ENCODE measurements around the gene SOX8.
"Not testable (repeated sequence)": the region's sequence is repeated elsewhere in the genome, so short reads cannot be mapped to it uniquely, and the experiment has no call there.

SOX8 gene

DNA sequence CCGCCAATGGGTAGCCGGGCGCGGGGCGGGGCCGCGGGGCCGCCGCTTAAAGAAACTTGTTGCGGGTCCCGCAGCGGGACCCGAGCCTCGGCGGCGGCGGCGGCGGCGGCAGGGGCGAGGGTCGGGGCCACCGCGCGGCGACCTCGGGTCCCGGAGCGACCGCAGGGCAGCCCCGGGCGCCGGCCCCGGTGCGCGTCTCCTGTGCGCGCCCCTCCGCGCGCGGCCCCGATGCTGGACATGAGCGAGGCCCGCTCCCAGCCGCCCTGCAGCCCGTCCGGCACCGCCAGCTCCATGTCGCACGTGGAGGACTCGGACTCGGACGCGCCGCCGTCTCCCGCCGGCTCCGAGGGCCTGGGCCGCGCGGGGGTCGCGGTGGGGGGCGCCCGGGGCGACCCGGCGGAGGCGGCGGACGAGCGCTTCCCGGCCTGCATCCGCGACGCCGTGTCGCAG is at the start of gene SOX8:
Gene SOX8 (plus strand): TSS at position 76 of the 450 bp plus-strand sequence. CDS start 153 bp downstream, at position 229.
- no peak for DNase-seq (ENCODE audit: low spot score)

DNA sequence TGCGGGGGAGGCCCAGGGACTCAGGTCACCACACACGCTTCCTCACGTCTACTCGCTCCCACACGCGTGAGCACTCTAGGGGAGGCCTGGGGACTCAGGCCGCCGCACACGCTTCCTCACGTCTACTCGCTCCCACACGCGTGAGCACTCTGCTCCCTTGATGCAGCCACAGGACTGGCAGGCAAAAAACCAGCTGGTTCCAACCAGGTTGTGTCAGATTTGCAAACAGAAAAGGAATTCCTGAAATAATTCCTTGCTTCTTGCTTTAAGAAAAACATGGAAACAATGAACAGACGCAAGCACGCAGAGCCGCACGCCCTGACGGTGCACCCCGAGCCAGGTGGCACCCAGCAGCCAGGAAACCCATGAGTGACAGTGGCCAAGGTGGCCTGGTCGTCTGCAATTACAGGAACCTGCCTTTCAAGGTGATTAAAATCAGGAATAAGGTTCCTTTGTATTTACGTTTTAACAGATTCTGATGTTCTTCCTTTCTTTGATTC is 48.7 kb upstream of the SOX8 start:
- DNase-seq (ENCODE audit: low spot score), result no peak

DNA sequence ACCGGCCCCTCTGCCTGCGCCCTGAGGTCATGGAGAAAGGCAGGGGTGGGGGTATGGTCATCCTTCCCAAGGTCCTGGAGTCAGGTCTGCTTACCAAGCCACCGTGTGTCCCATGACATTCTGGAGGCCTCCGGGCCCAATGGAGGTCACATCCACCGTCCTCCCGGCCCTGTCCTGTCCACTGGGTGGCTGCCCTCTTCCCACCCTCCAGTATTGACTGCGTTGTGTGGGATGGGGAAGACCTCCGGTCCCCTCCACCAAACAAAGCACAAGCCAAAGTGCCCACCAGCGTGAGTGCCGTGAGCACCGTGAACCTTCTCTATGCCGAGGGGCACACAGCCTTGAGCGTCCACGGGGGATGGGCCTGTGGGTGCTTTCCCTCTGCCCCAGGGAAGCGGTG is 48.0 kb upstream of the SOX8 start:
- no peak for DNase-seq (ENCODE audit: low spot score)

DNA sequence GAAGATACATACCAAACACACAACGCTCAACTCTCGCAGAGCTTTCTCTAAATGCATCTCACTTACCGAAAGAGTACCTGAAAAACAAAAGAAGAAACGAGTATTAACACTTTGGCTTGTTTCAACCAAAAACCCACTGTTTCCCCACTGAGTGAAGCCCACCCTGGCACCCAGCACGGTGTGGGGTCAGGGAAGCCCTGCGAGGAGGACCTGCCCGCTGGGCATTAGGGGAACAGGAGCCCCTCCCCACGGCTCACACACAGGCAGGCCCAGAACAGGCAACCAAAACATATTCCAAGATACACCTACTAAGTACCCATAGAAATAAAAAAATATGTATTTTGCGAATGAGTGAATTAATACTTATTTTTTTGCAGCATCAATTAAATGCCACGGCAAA is 47.4 kb upstream of the SOX8 start:
- no peak for DNase-seq (ENCODE audit: low spot score)

DNA sequence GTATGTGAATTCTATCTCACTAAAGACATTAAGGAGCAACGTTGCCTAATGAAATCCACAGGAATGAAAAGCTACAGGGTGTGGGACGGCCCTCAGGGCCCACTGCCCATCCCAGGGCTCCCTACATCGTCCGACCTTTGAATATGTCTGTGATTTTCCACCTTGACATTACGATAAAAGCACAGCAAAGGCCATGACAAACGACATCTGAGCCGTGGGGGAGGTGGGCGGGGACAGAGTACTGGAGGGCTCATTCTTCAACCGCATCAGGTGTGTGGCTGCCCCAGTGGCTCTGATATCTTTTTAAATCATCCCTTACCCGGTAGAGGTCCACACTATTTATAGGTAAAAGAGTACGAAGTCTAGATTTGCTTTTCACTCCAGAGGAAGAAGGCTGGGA is 45.9 kb upstream of the SOX8 start:
- no peak for DNase-seq (ENCODE audit: low spot score)

DNA sequence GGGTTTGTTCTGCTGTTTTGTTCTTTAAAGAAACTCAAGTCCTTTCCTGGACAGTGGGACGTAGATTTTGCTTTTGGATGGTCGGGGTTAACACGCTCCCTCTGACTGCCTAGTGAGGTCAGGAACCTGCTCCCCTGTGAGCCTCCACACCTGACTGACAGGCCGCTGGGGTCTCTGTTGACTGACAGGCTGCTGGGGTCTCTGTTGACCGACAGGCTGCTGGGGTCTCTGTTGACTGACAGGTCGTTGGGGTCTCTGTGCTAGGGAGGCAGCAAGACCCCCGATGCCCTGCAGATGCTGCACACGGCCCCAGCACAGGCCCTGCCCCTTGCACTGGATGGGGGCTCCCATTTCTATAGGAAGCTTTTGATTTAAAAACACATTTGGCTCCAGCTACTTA is 44.3 kb upstream of the SOX8 start:
- DNase-seq (ENCODE audit: low spot score), result no peak

DNA sequence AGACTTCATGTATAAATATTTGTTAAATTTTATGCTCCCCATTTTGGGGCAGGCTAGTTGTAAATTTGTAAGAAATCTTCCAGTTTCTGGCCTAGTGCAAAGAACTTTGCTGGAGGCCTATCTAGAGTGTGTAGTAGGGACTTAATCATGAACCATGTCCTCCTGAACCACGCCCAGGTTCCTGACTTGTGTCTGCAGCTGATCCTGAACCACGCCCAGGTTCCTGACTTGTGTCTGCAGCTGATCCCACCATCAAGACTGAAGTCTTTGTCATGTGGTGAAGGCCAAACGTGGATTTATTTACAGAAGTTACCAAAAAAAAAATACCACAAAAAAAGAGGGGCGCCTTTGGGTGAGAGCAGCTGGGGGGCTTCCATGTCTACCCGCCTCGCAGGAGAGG is 43.8 kb upstream of the SOX8 start:
- no peak for DNase-seq (ENCODE audit: low spot score)

DNA sequence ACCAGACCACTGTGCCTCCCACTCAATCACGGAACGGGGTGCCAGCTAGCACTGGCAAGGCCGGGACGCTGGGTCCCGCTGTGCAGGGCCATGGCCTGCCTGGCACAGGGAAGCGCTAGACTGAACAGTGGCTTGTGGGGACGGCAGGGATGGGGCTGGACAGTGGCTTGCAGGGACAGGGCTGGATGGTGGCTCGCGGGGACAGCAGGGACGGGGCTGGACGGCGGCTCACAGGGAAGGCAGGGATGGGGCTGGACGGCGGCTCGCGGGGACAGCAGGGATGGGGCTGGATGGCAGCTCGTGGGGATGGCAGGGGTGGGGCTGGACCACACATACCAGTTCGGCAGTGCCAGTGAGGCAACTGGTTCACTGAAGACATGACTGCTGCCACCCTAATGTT is 43.4 kb upstream of the SOX8 start:
- DNase-seq (ENCODE audit: low spot score), result no peak

DNA sequence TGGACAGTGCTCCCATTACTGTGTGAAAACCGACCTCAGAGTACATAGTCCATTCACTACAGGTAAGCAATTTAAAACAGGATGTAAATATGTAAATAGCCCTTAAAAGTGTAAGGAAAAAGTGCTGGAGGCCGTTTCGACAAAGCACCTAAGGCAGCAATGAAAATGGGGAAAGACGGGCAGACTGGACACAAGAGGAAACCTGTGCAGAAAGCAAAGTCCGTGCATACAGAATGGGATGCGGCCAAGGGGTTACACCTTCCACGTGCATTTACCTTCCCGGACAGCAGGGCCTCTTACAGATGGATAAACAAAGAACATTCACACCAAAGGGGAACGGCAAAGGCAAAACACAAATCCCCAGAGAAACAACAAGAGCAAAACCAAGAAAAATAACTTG is 42.8 kb upstream of the SOX8 start:
- no peak for DNase-seq (ENCODE audit: low spot score)

DNA sequence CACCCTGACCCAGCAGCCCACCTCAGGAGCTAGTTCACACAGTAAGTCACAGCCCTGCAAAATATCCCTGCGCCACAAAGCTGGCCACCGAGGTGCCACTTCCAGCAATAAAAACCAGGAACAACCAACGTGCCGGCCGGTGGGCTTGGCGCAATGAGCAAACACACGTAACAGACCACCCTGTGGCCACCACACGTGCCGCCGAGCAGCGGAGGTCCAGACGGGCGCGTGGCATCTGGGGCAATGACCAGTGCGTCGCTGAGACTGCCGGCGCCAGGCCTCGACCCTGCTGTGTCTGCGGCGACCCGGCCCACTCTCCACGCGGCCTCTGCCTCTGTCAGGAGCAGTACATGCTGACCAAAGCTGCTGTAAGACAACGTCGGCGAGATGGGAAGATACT is 42.3 kb upstream of the SOX8 start:
- no peak for DNase-seq (ENCODE audit: low spot score)

DNA sequence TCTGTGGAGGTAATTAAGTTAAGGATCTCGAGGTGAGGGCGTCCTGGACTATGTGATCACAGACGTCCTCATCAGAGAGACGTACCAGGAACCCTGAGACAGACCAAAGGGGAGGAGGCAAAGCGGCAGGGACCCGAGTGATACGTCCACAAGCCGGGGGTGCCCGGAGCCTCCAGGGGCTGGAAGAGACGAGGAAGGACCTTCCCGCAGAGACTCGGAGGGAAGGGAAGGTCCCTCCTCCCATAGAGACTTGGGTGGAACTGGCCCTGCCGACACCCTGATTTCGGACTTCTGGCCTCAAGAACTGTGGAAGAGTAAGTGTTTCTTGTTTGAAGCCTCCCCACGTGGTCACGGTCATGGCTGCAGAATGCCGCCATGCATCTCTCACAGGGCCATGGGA is 41.6 kb upstream of the SOX8 start:
- DNase-seq (ENCODE audit: low spot score), result no peak

DNA sequence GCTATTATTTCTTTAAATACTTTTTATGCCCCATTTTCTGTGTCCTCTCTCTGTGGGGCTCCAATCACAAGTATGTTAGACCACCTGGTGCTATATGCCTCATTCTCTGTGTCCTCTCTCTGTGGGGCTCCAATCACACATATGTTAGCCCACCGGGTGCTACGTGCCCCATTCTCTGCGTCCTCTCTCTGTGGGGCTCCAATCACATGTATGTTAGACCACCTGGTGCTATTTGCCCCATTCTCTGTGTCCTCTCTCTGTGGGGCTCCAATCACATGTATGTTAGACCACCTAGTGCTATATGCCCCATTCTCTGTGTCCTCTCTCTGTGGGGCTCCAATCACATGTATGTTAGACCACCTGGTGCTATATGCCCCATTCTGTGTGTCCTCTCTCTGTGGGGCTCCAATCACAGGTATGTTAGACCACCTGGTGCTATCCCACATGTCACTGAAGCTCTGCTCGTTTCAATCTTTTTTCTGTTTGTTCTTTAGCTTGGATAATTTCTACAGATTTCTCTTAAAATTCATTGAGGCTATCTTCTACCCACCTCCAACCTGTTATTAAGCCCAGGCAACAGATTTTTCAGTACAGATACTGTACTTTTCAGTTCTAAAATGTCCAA is 39.0 kb upstream of the SOX8 start:
- DNase-seq (ENCODE audit: low spot score), result no peak

DNA sequence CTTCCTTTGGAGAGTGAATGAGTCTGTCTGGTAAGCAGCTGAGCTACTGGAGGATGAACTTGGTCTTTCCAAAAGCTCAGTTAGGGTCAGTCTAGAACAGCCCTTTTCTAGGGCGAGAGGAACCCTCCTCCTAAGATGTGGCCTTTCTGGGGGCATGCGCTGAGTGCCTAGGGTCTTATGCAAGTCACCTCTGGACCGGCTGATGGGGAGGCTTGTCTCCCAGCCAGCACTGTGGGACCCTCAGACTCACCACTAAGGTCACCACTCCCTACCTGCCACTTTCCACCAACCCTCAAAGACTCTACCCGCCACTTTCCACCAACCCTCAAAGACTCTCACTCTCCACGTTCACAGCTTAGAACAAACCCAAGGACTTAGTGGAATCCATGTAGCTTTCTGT is 37.6 kb upstream of the SOX8 start:
- DNase-seq (ENCODE audit: low spot score), result no peak

DNA sequence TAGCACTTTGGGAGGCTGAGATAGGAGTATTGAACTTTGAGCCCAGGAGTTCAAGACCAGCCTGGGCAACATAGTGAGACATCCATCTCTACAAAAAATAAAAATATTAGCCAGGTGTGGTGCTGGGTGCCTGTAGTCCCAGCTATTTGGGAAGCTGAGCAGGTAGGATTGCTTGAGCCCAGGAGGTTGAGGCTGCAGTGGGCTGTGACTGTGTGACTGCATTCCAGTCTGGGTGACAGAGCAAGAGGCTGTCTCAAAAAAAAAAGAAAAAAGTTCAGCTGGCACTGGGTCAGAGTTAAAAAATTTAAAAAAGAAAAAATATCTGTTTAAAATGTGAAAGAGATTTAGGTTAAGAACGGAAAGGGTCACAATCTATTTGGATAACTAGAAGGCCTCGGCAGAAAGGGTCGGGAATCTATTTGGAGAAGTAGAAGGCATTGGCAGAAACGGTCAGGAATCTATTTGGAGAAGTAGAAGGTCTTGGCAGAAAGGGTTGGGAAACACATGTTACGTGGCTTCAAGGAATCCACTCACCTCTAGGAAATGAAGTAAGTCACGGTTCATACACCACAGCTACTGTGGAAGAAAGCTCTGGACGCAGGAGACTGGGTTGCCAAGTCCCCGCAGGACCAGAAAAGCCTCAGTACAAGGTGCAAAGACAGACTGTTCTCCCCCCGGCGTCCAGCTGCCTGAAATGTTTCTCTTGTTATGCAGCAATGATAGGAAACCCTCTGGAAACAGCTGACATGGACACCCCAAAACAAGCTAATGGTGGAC is 36.1 kb upstream of the SOX8 start:
- DNase-seq (ENCODE audit: low spot score), result no peak

DNA sequence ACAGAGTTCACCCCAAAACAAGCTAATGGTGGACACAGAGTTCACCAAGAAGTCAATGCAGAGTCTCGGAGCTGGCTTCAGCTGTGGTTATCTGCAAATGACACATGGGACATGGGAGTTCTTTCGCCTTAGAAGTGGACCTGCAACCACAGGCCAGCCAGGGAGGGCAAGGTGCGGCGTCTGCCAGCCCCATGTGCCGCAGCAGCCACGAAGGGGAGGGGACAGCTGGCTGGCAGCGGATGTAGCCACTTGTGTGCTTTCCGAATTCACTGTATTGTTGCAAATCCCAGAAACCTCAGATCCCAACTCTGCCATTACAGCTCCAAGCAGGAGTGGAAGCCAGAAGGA is 35.5 kb upstream of the SOX8 start:
- no peak for DNase-seq (ENCODE audit: low spot score)

DNA sequence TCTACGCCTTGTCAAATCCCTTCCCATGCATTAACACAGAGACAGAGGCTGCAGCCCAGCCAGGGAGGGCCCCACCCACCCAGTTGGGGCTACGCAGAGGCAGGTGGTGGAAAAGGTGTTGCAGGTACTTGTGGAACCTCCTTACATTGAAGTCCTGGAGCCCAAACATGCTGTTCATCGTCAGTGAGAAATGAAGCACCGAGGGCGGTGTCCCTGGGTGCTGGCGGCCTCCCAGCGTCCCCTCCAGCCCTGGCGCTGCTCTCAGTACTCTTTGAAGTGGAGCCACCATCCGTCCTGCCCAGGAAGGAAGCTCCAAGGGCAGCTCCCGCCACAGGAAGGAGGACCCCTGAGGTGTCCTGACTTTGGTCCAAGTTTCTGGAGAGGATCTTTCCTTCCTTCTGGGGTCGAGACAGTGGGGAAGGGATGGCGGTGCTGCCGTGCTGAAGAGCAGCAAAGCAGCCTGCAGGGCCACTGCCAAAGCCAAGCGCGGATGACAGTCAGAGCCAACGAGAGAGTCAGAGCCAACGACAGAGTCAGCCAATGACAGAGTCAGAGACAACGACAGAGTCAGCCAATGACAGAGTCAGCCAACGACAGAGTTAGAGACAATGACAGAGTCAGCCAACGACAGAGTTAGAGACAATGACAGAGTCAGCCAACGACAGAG is 34.2 kb upstream of the SOX8 start:
- DNase-seq (ENCODE audit: low spot score), result no peak

DNA sequence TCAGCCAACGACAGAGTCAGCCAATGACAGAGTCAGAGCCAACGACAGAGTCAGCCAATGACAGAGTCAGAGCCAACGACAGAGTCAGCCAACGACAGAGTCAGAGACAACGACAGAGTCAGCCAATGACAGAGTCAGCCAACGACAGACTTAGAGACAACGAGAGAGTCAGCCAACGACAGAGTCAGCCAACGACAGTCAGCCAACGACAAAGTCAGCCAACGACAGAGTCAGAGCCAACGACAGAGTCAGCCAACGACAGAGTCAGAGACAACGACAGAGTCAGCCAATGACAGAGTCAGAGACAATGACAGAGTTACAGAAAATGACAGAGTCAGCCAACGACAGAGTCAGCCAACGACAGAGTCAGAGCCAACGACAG is 33.7 kb upstream of the SOX8 start:
- not testable (repeated sequence) for DNase-seq (ENCODE audit: low spot score)

DNA sequence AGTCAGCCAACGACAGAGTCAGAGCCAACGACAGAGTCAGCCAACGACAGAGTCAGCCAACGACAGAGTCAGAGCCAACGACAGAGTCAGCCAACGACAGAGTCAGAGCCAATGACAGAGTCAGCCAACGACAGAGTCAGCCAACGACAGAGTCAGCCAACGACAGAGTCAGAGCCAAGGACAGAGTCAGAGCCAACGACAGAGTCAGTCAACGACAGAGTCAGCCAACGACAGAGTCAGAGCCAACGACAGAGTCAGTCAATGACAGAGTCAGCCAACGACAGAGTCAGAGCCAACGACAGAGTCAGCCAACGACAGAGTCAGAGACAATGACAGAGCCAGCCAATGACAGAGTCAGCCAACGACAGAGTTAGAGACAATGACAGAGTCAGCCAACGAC is 32.8 kb upstream of the SOX8 start:
- DNase-seq (ENCODE audit: low spot score), result not testable (repeated sequence)

DNA sequence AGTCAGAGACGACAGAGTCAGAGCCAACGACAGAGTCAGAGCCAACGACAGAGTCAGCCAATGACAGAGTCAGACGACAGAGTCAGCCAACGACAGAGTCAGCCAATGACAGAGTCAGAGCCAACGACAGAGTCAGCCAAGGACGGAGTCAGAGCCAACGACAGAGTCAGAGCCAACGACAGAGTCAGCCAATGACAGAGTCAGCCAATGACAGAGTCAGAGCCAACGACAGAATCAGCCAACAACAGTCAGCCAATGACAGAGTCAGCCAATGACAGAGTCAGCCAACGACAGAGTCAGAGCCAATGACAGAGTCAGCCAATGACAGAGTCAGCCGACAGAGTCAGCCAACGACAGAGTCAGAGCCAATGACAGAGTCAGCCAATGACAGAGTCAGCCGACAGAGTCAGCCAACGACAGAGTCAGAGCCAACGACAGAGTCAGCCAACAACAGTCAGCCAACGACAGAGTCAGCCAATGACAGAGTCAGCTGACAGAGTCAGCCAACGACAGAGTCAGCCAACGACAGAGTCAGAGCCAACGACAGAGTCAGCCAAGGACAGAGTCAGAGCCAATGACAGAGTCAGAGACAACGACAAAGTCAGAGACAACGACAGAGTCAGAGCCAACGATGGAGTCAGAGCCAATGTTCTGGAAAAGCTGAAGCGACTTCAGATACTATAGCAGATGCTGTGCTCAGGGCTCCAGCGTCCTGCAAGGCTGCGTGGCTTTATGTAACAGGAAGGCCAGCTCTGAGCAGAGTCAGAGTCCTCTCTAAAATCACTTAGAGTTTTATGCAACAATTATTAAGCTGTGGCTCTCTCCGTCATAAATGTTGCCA is 30.6 kb upstream of the SOX8 start:
- DNase-seq (ENCODE audit: low spot score), result not testable (repeated sequence)

DNA sequence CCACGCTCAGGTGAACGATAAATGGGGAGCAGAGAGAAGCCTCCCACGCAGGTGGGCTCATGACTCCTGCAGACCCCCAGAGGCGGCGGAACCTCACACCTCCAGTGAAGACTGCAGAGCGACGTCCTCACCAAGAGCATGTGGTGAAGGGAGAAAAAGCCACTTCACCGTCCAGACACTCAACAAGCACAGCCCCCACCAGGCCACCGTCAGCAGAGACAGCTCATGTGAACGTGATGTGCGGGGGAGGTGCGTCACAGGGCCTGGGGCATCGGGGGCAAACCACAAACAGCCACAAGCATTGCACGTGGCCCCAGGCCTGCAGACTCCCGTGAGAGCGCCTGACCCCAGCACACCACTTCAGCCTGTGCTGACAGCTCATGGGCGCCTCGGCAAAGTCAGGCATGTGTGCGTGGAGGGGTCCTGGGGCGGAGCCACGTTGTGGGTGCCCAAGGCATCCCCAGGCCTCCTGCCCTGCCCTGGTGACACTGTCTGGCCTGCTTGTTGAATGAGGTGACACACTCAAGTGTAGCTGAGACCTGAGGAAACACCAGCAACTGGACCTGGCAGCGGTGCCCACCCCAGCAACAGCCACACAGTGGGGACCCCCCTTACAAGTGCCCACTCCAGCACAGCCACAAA is 29.8 kb upstream of the SOX8 start:
- DNase-seq (ENCODE audit: low spot score), result no peak

DNA sequence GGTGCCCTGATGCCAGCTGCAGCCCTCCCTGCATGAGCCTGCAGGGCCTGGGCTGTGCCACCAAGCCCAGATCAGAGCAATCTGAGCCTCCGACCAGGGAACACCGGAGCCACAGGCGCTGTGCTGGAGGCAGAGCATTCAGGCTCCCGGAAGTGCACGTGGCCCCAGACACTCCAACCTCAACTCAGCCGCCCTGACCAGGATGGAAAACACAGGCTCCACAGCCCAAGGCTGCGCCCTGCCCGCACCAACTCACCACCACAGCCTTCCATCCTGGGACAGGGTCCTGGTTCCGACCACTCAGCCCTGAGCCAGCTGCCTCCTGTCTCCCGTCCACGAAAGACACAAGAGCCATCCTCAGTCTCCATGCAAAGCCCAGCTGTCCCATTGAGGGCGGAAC is 29.2 kb upstream of the SOX8 start:
- DNase-seq (ENCODE audit: low spot score), result no peak

DNA sequence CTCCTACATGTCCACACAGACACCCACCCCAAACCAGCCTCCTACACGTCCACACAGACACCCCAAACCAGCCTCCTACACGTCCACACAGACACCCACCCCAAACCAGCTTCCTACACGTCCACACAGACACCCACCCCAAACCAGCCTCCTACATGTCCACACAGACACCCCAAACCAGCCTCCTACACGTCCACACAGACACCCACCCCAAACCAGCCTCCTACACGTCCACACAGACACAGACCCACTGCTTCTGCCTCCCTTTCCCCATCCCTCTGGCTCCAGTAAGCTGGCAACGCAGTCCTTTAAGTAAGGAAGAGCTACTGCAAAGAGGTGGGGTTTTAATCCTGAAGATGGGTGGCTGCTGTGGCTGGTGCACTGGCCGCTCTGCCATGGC is 27.8 kb upstream of the SOX8 start:
- not testable (repeated sequence) for DNase-seq (ENCODE audit: low spot score)
